Kasumi-1 (cell line): Measurements from ENCODE around the gene LOXHD1.

Experiments used
- DNase-seq, 2 experiments: peaks; one replicate each; lab custom pipeline; 2025; lab: John Stamatoyannopoulos, UW

The LOXHD1 gene

DNA sequence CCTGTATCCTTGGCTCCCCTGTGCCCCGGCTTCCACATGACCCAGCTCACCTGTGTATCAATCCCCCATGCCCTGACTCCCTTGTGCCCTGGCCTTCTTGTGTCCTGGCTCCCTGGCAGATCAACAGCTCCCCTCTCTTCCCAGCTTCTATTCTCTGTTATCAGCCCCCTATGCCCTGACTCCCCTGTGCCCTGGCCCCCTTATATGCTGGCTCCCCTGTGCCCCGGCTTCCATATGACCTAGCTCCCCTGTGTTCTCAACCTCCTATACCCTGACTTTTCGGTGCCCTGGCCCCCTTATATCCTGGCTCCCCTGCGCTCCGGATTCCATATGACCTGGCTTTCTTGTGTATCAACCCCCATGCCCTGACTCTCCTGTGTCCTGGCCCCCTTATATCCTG lies 209.2 kb downstream of the LOXHD1 start:
- no peak for DNase-seq

DNA sequence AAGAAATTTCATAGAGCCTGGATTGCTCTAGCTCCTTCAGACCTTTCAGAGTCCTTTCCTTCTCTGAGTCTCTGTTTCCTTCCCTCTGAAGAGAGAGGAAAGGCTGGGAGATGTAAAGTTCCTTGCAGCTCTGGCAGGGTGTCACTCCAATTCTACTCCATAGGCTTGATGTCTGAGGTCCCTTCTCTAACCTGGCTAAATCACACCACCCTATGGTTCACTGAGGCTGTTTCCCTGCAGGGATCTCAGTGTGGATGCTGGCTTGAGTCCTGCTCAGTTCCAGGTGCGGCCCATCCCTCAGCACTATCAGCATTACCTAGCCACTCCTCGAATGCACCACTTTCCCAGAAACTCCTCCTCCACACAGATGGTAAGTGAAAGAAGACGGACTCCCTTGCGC lies 209.7 kb downstream of the LOXHD1 start:
- DNase-seq: no peak

DNA sequence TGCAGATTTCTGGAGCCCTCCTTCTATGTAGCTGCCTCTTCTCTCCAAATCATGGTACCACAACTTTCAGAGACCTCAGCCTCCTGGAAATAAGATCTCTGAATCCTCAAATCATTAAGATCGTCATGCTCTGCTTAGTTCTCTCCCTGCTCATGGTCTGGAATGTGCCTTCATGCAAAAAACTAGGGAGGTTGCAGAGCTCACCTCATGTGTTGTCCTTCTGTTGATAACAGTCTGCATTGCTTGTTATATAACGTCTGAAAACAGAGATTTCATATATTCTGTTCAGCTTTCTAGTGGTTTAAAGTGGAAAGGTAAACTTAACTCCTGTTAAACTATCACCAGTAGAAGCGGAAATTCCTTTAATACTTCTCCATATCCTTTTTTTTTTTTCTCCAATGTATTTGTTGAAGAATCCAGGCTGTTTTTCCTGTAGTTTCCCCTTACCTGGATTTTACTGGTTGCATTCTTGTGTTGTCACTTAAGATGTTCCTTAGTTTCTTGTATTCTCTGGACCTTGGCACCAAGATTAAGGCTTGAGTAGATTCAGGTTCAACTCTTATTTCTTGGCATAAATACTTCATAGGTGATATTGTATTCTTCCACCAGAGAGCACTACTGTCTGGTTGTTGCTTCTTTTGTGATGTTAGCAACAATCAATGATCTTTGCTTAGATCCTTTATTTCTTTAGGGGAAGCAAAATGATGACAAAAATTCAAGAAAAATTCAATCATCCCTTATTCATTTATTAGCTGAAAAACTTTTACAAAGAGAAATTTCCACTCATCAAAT lies 211.3 kb downstream of the LOXHD1 start:
- DNase-seq: no peak

DNA sequence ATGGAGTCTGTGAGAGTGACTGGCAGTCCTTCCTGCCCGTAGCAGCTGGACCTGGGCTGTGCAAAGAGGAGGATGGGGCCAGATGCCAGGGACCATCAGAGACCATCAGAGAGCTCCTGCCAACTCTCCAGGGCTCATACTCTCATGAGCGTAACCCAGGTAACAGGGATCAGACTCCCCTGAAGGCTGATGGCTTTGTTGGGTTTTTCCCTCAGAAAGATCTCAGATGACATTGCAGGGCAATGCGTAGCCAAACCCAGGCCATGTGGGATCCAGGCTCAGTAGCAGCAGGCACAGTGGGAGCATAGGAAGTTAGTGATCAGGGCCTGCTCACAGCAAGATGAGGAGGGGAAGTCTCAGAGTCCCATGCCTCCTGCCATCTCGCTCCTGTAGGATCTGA lies 218.0 kb downstream of the LOXHD1 start:
- no peak for DNase-seq

DNA sequence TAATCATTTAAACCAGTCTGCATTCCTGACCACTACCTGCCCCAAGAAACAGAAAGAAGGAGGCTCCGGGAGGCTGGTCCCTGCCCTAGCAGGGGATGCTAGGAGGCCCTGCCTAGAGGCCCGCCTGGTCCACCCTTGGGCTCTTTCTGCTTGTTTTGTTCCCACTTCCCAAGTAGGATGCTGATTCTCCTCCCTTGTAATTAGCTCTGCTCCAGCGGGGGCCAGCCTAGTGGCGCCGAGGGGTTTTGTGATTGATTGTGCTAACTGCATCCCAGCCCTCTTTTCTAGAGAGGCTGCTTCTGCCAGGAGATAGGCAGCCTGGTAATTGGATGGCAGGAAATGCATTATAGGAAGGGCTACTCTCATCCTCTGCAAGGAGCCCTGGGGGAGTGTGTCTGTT lies 220.0 kb downstream of the LOXHD1 start:
- no peak for DNase-seq

DNA sequence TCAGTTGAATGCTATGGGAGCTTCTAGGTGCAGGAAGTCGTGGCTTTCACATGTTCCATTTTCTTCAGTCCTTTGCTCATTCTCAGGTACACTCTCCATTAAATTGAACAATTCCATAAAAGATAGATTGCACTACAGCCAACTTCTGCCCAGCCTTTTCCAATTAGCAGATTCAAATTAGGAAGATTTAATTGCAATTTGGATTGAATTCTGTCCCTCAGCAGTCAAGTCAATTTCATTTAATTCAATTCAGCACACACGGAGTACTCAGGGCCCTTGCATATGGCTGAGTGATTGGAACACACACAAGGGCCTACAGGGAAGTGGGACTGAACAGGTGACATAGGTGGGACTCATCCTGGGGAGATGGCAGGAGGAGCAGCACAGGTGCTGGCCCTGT lies 220.4 kb downstream of the LOXHD1 start:
- no peak for DNase-seq

DNA sequence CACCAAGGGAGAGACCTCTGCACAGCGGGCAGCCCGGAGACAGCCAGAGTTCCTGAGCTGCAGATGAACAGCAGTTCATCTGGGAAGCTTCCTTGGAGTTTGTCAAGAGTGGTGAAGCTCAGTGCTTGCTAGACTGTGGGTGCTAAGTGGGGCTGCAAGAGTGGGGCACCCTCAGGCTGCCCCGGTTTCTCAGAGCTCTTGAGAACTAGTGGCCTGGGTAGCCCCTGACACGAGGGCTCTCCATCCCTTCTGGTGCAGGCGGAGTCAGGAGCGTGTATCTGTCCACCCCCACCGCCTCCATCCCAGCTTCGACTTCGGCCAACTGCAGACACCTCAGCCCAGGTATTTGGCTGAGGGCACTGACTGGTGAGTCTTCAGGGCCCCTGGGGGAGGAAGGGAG lies 222.0 kb downstream of the LOXHD1 start:
- no peak for DNase-seq

DNA sequence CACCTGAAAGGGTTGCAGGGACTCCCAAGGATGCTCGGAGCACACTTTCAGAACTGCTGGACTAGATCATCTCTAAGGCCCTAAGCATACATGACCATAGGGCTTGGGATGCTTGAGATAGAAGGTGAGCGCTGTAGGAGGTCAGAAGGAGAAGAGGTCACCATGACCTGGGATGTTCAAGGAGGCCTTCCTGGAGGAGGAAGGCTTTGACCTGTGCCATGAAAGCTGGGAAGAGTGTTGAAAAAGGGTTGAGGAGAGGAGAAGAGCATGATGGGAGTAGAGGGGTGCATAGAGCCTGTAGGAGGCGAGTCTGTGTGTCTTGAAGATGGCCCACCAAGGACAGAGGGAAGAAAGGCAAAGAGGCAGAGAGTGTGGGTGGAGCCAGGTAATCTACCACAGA lies 222.4 kb downstream of the LOXHD1 start:
- no peak for DNase-seq

DNA sequence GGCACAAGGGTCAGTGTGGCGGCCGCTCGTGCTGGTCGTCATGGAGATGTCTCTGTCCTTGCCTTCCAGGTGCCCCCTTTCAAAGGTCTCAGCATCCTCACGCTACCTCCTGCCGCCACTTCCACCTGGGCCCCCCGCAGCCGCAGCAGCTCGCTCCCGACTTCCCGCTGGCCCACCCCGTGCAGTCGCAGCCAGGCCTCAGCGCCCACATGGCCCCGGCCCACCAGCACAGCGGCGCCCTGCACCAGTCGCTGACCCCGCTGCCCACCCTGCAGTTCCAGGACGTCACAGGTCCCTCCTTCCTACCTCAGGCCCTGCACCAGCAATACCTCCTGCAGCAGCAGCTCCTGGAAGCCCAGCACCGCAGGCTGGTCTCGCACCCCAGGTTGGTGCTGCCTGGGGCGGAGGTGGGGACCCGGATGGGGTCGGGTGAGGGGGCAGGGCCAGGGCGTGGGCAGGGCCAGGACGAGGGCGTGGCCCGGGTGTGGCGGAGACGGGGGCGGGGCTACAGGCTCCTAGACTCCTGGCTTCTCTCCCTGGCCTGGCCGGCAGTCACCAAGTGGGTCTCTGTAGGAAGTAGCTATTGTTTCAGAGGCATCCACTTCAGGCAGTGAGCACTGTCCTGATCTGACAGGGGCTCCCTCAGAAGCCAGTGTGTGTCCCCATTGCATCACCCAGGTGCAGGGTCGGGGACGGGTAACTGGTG lies 223.7 kb downstream of the LOXHD1 start:
- DNase-seq: no peak

DNA sequence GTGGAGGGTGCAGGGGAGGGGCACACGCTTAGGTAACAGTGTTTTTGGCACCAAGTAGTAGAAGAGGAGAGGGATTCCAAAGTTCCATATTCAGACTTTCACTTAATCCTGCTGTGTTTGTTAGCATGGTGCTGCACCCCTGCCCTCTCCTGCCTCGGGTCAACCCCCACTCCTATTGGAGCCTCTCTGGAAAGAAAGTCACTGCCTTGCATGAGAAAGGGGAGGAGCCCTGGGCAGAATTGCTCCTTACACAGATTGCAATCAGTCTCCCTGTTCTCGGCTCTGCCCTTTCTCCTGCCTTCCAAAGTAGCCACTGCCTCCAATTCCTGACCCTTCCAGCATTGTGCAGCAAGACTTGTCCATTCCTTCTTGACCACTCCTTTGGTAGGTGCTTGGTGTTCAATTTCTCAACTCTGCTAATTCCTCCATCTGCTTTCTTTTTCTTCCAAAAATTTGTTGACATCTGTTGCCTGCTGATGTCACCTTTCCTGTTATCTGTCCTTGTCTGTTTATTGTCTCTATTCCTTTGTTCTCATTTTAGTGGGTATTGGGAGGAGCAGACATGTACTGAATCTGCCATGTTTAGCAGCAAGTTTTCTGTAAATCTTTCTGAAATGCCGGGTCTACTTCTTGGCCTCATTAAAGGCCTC lies 225.4 kb downstream of the LOXHD1 start:
- DNase-seq: no peak

DNA sequence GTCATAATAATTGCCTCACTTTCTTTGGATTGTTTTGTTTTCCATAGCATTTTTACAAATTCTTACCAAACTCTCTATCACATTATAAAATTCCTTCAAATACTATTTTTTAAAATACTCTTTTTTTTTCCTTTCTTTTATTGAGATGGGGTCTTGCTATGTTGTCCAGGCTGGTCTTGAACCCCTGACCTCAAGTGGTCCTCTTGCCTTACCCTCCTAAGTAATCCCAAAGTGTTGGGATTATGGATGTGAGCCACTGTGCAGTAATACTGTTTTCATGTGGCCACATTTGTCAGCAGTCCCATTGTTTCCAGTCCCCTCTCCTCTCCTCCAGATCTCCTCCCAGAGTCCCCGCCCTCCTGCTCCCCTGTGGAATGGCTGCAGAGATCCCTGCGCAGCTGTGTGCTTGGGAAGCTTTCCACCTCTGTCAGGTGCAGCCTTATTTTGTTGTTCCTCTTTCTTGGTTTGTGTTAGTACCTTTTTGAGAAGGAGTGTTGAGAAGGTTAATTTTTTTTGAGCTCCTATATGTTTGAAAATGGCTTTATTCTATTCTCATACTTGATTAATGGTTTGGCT lies 227.3 kb downstream of the LOXHD1 start:
- DNase-seq: no peak

DNA sequence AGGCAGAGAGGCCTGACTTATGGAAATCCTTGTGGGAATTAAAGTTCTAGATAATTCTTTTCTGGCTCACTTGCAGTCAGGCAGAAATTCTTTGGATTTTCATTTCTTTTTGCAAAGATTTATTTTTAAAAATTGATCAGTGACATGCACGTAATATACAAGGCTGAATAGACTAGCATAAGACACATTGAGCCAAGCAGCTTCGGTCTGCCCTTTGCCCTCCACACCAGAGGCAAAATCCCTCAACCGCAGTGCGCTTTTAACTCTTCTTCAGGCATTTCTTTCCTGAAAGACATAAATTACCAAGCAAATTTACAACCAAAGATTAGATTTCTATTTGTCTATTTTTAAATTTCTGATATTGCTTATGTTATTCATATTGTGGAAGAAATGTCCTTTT lies 227.9 kb downstream of the LOXHD1 start:
- DNase-seq: no peak

DNA sequence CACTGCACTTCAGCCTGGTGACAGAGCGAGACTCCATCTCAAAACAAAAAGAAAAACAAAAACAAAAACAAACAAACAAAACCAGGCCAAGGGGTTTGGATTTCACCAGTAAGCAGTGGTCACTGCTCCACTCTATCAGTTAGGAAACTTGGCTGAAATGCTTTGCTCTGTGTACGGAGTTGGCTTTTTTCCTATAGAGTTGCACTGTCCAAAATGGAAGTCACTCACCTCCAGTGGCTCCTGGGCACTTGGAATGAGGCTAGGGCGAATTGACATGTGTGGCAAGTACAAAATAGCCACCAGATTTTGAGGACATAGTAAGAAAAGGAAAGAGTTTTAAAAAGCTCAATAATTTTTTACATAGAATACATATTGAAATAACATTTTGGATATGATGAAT lies 228.7 kb downstream of the LOXHD1 start:
- no peak for DNase-seq

DNA sequence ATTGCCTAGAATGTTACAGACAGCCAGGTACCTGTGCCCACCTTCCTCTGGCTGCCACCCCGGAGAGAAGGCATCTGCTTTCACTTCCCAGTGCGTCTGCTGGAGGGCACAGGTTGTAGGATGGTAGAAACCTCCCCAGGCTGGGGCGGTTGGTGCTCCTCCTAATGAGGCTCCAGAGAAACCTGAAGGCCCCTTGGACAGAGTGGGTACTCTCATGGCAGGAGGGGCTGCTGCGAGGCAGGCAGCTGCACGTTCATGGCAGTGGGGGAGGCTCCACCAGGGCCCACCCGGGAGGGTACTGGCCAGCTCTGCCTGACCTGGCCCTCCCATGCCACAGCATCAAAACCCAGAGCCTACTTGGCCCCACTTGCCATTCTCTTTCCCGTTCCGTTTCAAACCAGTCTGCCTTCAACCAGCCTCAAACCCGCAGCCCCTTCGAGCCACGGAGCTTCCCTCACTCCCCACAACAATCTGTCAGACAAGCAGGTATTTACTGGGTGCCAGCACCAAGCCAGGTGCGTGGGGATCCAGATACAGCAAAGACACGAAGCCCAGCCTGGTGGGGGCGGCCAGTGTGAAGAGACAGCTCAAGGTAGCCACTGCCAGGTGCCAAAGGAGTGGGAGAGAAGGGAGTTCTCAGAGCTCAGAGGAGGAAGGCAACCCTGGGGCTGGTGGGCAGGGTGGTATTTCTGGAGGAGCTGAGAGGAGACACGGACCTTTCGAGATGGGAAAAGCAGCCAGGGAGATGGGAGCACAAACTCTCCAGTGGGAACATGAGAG lies 229.6 kb downstream of the LOXHD1 start:
- DNase-seq: no peak
